Measurements from ENCODE around the gene HPS3.

- TF ChIP-seq CTCF (IDR thresholded peaks at IDR 0.05) (no peak), POLR2AphosphoS5 (IDR thresholded peaks at IDR 0.05; ENCODE audit: low read depth, low read length) (no peak)
These were observed 14.3 kb upstream of the HPS3 start for GRCh38 chr3:149115114-149115513.

Data from Panc1 (cell line).